HAP-1 (cell line): ENCODE results near the gene C1orf87.
A peak's percentile ranks its signal among the peaks of the same experiment; 100 is the strongest.
"Not testable (repeated sequence)": the region's sequence is repeated elsewhere in the genome, so short reads cannot be mapped to it uniquely, and the experiment has no call there.

ENCODE experiments used
- DNase-seq, 2 experiments: peaks; one replicate each; pipeline ENCODE4 v3.0.0-alpha.2; 2016 to 2020; ENCODE audit warnings: low spot score in 2 of 2
- H3K27me3 ChIP-seq: fragments of 250-450 bp; sonication (Bioruptor Pico); 2 replicates; pipeline ENCODE4 v1.5.1; 2020; ENCODE audit warnings: low read depth, mild to moderate bottlenecking, moderate library complexity
- H3K36me3 ChIP-seq: fragments of 250-450 bp; sonication (Bioruptor Pico); replicated peaks from 2 replicates; pipeline ENCODE4 v1.5.1; 2020; ENCODE audit warnings: mild to moderate bottlenecking
- H3K4me1 ChIP-seq: fragments of 250-450 bp; sonication (Bioruptor Pico); 2 replicates; pipeline ENCODE4 v1.5.1; 2020; ENCODE audit warnings: mild to moderate bottlenecking
- H3K4me3 ChIP-seq: fragments of 250-450 bp; sonication (Bioruptor Pico); 2 replicates; pipeline ENCODE4 v1.5.1; 2020; ENCODE audit warnings: mild to moderate bottlenecking, moderate library complexity
- H3K9me3 ChIP-seq: fragments of 250-450 bp; sonication (Bioruptor Pico); 2 replicates; pipeline ENCODE4 v1.5.1; 2020; ENCODE audit warnings: mild to moderate bottlenecking, moderate library complexity
- in situ Hi-C: fragments of 300-500 bp; cut with MboI; formaldehyde crosslinking; loops from 3 replicates; pipeline ENCODE4 v1.14.3; 2020; ENCODE audit warnings: low sequenced_read_pairs, inconsistent platforms, mixed read lengths

Gene C1orf87

DNA sequence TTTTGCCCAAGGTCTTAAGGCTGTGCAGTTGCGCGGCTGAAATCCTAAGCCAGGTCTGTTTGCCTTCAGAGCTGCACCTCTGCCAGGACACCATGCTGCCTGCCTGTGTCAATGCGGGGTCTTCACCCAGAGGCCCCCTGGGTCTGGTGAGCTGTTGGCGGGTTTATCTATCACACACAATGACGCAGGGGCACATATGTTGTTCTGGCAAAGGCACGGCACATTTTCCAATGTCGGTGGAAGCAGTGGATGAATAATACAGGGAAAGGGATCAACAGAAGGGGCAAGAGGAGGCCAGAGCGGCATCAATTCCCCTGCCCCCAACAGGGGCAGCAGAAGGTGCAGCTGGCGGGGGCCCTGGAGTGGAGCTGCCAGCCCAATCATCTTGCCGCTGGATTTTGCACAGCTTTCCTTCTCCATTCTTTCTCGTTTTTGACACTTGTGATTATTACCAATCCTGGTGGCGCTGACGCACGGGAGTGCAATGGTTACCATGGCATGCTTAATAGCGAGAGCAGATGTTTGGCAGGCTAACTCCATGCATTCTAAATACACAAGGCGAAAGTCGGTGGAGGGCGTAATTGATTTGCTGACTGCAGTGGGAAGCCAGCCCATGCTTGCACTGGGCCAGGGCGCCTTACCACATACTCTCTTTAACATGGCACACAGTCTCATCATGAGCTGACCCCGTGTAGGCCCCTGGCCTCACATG is 101.2 kb downstream of the C1orf87 start:
- H3K9me3 ChIP-seq, result no peaks in the 10 kb centered on the region
- in situ Hi-C loops, result no loop called here

DNA sequence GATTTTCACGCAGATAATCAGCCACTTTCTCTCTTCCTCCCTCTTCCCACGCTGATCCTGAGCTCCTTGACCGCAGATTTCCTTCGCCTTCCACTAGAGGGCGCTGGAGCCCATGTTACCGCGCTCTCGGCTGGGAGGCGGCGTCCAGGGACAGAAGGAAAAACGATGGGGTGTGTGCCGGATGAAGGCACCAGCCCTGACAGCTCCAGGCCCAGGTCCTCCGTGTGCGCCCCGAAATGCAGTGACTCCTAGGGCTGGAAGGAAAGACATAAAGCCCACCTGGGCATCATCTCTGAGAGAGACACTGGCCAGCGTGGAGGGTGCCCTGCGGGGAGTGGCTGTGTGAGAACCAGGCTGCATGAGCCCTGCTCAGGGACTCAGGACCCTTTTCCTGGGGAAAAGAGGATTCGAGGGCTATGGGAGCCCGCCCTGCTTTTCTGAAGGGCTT is 102.1 kb downstream of the C1orf87 start:
- H3K36me3 ChIP-seq, result no peaks in the 10 kb centered on the region
- H3K9me3 ChIP-seq, result no peaks in the 10 kb centered on the region
- peaks cover 23% of the 10 kb centered on the region for H3K27me3 ChIP-seq
- no peaks in the 10 kb centered on the region for H3K4me1 ChIP-seq
- in situ Hi-C loops, result no loop called here
- peak; percentile 44 to 78 for DNase-seq
- no peak overlapping the region for H3K4me3 ChIP-seq

More for the DNA sequence above, 101.2 kb downstream of the C1orf87 start:
- Histone ChIP-seq H3K27me3 (peaks cover 25% of the 10 kb centered on the region), H3K4me1 (no peaks in the 10 kb centered on the region), H3K4me3 (no peak overlapping the region), H3K36me3 (no peaks in the 10 kb centered on the region)
- DNase-seq, result no peak

DNA sequence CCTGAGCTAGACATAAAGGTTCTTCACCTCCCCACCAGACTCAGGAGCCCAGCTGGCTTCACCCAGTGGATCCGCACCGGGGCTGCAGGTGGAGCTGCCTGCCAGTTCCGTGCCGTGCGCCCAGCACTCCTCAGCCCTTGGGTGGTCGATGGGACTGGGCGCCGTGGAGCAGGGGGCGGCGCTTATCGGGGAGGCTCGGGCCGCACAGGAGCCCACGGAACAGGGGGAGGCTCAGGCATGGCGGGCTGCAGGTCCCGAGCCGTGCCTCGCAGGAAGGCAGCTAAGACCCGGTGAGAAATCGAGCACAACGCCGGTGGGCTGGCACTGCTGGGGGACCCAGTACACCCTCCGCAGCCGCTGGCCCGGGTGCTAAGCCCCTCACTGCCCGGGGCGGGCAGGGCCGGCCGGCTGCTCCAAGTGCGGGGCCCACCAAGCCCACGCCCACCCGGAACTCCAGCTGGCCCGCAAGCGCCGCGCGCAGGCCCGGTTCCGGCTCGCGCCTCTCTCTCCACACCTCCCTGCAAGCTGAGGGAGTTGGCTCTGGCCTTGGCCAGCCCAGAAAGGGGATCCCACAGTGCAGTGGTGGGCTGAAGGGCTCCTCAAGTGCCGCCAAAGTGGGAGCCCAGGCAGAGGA is 103.9 kb downstream of the C1orf87 start:
- in situ Hi-C loops, DNase-seq, H3K4me1 ChIP-seq, H3K4me3 ChIP-seq, H3K9me3 ChIP-seq, H3K36me3 ChIP-seq: not testable (repeated sequence)
- peaks cover 11% of the 10 kb centered on the region for H3K27me3 ChIP-seq

DNA sequence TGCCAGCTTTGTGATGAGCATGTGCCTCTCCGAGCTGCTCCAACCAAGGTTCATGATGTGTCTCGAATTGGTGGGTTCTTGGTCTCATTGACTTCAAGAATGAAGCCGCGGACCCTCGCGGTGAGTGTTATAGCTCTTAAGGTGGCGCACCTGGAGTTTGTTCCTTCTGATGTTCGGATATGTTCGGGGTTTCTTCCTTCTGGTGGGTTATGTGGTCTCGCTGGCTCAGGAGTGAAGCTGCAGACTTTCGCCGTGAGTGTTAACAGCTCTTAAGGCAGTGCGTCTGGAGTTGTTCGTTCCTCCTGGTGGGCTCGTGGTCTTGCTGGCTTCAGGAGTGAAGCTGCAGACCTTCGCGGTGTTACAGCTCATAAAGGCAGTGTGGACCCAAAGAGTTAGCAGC is 104.8 kb downstream of the C1orf87 start:
- in situ Hi-C loops, result not testable (repeated sequence)

GRCh38 chr1:59967780-59968179 is 105.8 kb downstream of the C1orf87 start:
- no peaks in the 10 kb centered on the region; the same call in 1 of the 2 replicates for H3K27me3 ChIP-seq
- DNase-seq, result no peak
- no peak overlapping the region for H3K4me3 ChIP-seq
- H3K9me3 ChIP-seq, result no peaks in the 10 kb centered on the region
- no peaks in the 10 kb centered on the region for H3K4me1 ChIP-seq
- no peaks in the 10 kb centered on the region for H3K36me3 ChIP-seq
- in situ Hi-C loops, result no loop called here

More for the DNA sequence above, 104.8 kb downstream of the C1orf87 start:
- H3K4me1 ChIP-seq, H3K4me3 ChIP-seq, DNase-seq, H3K36me3 ChIP-seq, H3K9me3 ChIP-seq, H3K27me3 ChIP-seq: not testable (repeated sequence)

DNA sequence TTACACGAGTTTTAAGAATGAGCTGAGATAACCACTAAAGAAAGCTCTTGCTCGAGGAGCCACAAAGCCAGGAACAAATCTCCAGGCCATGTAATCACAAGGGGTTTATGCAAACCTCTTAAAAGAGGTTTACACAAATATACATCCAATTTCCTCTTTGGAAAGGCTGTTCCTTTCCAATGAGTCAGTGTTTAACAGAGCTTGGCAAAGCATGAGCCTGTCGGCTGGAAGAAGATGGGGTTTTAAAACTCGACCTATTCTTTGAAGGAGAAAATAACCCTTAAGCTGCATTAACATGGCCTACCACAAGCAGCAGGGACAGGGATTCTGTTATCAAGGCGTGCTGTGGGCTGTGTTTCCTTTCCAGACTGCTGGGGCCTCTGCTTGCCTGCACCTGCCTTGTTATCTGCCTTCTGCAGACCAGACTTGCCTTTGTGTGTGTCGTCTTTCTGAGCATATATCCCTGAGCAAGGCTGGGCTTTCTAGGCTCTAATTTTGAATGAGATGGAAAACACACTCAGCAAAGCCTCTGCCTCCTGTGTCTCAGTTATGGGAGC is 106.4 kb downstream of the C1orf87 start:
- in situ Hi-C loops, result no loop called here
- no peak for DNase-seq
- no peaks in the 10 kb centered on the region for H3K9me3 ChIP-seq

GRCh38 chr1:59952065-59952464 is 121.5 kb downstream of the C1orf87 start:
- in situ Hi-C loops, result no loop called here
- Histone ChIP-seq H3K4me3 (no peak overlapping the region), H3K4me1 (no peaks in the 10 kb centered on the region), H3K36me3 (no peaks in the 10 kb centered on the region), H3K27me3 (no peaks in the 10 kb centered on the region; the same call in 1 of the 2 replicates), H3K9me3 (no peaks in the 10 kb centered on the region)
- DNase-seq, result no peak

More for the DNA sequence above, 106.4 kb downstream of the C1orf87 start:
- no peaks in the 10 kb centered on the region for H3K36me3 ChIP-seq
- no peaks in the 10 kb centered on the region for H3K4me1 ChIP-seq
- H3K27me3 ChIP-seq, result no peaks in the 10 kb centered on the region; the same call in 1 of the 2 replicates
- H3K4me3 ChIP-seq, result no peak overlapping the region

DNA sequence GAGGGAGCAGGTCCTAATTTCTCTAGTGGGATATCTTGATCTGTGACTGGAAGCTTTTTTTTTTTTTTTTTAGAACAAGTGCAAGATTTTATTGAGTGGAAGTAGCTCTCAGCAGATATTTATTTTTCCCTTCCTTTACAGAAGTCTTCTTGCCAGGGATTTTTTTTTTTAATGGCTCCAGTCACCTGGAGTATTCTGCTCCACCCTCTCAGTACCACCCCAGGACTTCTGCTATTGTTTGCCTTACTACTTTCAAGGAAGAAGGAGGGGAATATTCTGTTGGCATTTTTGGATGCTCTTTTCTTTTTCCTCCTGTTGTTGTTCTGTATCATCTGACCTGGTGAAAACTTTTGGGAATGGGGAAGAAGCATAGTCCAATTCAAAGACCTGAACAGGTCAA is 123.9 kb downstream of the C1orf87 start:
- in situ Hi-C loops, result loop anchor here (10.0 kb wide), 1 partner anchor 65 kb away; no protein-coding TSS in a partner anchor
- Histone ChIP-seq H3K4me1 (no peaks in the 10 kb centered on the region), H3K4me3 (no peak overlapping the region), H3K36me3 (no peaks in the 10 kb centered on the region), H3K9me3 (no peaks in the 10 kb centered on the region), H3K27me3 (peaks cover 8% of the 10 kb centered on the region)
- DNase-seq, result no peak

- H3K27me3 ChIP-seq, result peaks cover 11% of the 10 kb centered on the region
- in situ Hi-C loops, result loop anchor here (10.0 kb wide), 1 partner anchor 64 kb away; no protein-coding TSS in a partner anchor
- no peaks in the 10 kb centered on the region for H3K36me3 ChIP-seq
- no peak overlapping the region for H3K4me3 ChIP-seq
- H3K9me3 ChIP-seq, result no peaks in the 10 kb centered on the region
- H3K4me1 ChIP-seq, result no peaks in the 10 kb centered on the region
- DNase-seq, result no peak
Measured at GRCh38 chr1:59948990-59949389, 124.6 kb downstream of the C1orf87 start.

GRCh38 chr1:59947047-59947938 is 126.3 kb downstream of the C1orf87 start:
- Histone ChIP-seq H3K4me3 (no peak overlapping the region), H3K27me3 (peaks cover 16% of the 10 kb centered on the region), H3K9me3 (no peaks in the 10 kb centered on the region), H3K4me1 (no peaks in the 10 kb centered on the region), H3K36me3 (no peaks in the 10 kb centered on the region)
- in situ Hi-C loops, result loop anchor here (10.0 kb wide), 1 partner anchor 62 kb away; no protein-coding TSS in a partner anchor
- DNase-seq, result peak; percentile 59 to 61

GRCh38 chr1:59945790-59946189 is 127.8 kb downstream of the C1orf87 start:
- Histone ChIP-seq H3K27me3 (peaks cover 16% of the 10 kb centered on the region), H3K9me3 (no peaks in the 10 kb centered on the region), H3K4me1 (no peaks in the 10 kb centered on the region), H3K36me3 (no peaks in the 10 kb centered on the region), H3K4me3 (no peak overlapping the region)
- in situ Hi-C loops, result loop anchor here (10.0 kb wide), 1 partner anchor 61 kb away; no protein-coding TSS in a partner anchor
- DNase-seq, result no peak
